G401 (cell line): ENCODE measurements around the gene ZNF319. TPM values are rescaled to one million over a fixed set of nuclear protein-coding genes. Genes with fewer than 3 reads are reported as not detected.

Experiments used
- DNase-seq: peaks from one replicate; pipeline ENCODE4 v3.0.0-alpha.2; 2015; ENCODE audit warnings: low spot score
- in situ Hi-C: cut with HindIII; loops from 2 replicates; pipeline ENCODE4 v1.10.0; 2016; ENCODE audit warnings: low sequenced_read_pairs, mixed read lengths
- total RNA-seq: library from RNA; depleted of rRNA; stranded (reverse); fragments of >200 nt; shearing (Covaris generic); gene quantifications from 2 replicates; pipeline ENCODE4 v1.2.3, GENCODE V29; 2014; rRNA removed

ZNF319 gene
- 2.0 and 3.8 TPM in 2 replicates for total RNA-seq

- no peak for DNase-seq
- in situ Hi-C loops: no loop called here
Measured at GRCh38 chr16:57999971-58000705, at the start of gene ZNF319. TSS of gene ZNF319 (minus strand) at chr16:58000672. CDS start at chr16:57998265, 2,407 bp downstream.

GRCh38 chr16:58049232-58050185, 49.0 kb upstream of the ZNF319 start:
- no peak for DNase-seq
- in situ Hi-C loops: no loop called here

GRCh38 chr16:58048494-58049231, 48.2 kb upstream of the ZNF319 start:
- in situ Hi-C loops: no loop called here
- DNase-seq: no peak

GRCh38 chr16:58047557-58048348, 47.3 kb upstream of the ZNF319 start:
- no peak for DNase-seq
- in situ Hi-C loops: no loop called here

GRCh38 chr16:58046936-58047335, 46.5 kb upstream of the ZNF319 start:
- DNase-seq: no peak
- in situ Hi-C loops: no loop called here

- DNase-seq: no peak
- in situ Hi-C loops: no loop called here
Measured at GRCh38 chr16:58046054-58046881, 45.8 kb upstream of the ZNF319 start.

GRCh38 chr16:58045096-58045495, 44.6 kb upstream of the ZNF319 start:
- in situ Hi-C loops: no loop called here
- DNase-seq: no peak

- DNase-seq: no peak
- in situ Hi-C loops: no loop called here
Measured at GRCh38 chr16:58044266-58045019, 44.0 kb upstream of the ZNF319 start.

GRCh38 chr16:58043571-58044155, 43.2 kb upstream of the ZNF319 start:
- DNase-seq: no peak
- in situ Hi-C loops: no loop called here

GRCh38 chr16:58042886-58043515, 42.5 kb upstream of the ZNF319 start:
- DNase-seq: no peak
- in situ Hi-C loops: no loop called here

- in situ Hi-C loops: no loop called here
- DNase-seq: no peak
Measured at GRCh38 chr16:58042001-58042885, 41.8 kb upstream of the ZNF319 start.

GRCh38 chr16:58041628-58041955, 41.1 kb upstream of the ZNF319 start:
- in situ Hi-C loops: no loop called here
- DNase-seq: no peak

GRCh38 chr16:58040945-58041627, 40.6 kb upstream of the ZNF319 start:
- in situ Hi-C loops: no loop called here
- DNase-seq: no peak

GRCh38 chr16:58040496-58040846, 40.0 kb upstream of the ZNF319 start:
- in situ Hi-C loops: no loop called here
- DNase-seq: no peak

GRCh38 chr16:58039829-58040495, 39.5 kb upstream of the ZNF319 start:
- no peak for DNase-seq
- in situ Hi-C loops: no loop called here
